GM21737 (cell line): ENCODE results near the gene ZCCHC10.
"Not testable (repeated sequence)": the region's sequence is repeated elsewhere in the genome, so short reads cannot be mapped to it uniquely, and the experiment has no call there.

Experiments used
- ATAC-seq: cut with Tn5 transposase; IDR thresholded peaks from one replicate; pipeline ENCODE4 v1.9.1; 2021; ENCODE audit warnings: mild to moderate bottlenecking, moderate library complexity; ENCODE audit not compliant: unreplicated experiment

Gene ZCCHC10

DNA sequence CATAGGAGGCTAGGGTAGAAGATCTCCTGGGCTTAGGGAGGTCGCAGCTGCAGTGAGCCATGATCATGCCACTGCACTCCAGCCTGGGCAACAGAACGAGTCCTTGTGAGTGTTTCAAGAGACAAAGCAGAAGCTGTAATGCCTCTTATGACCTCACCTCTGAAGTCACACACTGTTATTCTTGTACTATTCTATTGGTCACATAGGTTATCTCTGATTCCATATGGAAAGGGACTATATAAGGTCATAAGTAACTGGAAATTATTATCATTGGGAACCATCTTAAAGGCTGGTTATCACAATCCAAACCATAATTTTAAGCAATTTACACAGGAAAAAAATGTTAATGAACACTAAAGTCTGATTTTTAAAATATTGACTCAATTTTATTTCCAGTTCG lies 45.1 kb downstream of the ZCCHC10 start:
- ATAC-seq = no peak

DNA sequence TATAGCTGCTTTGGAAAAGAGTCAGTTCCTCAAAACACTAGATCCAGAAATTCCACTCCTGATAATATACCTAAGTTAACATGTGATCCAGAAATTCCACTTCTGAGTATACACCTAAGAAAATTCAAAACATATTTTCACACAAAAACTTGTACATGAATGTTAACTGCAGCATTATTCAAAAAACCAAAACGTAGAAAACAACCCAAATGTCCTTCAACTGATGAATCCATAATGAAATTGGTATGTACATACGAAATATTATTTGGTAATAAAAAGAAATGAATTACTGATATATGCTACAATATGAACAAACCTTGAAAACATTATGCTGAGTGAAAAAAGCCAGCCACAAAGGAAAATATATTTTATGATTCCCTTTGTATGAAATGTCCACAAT lies 46.4 kb downstream of the ZCCHC10 start:
- no peak for ATAC-seq

DNA sequence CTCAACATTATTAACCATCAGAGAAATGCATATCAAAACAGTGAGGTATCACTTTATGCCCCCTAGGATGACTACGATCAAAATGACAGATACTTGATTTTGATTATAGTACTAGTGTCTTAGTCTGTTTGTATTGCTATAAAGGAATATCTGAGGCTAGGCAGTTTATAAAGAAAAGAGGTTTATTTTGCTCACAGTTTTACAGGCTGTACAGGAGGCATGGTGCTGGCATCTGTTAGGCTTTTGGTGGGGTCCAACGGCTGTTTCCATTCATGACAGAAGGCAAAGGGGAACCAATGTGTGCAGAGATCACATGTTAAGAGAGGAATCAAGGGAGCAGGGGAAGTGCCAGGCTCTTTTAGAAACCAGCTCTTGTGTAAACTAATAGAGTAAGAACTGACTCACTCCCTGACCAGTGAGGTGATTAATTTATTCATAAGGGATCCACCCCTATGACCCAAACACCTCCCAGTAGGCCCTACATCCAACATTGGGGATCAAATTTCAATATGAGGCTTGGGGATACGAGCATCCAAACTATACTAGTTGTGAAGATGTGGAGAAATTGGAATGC lies 46.9 kb downstream of the ZCCHC10 start:
- no peak for ATAC-seq

DNA sequence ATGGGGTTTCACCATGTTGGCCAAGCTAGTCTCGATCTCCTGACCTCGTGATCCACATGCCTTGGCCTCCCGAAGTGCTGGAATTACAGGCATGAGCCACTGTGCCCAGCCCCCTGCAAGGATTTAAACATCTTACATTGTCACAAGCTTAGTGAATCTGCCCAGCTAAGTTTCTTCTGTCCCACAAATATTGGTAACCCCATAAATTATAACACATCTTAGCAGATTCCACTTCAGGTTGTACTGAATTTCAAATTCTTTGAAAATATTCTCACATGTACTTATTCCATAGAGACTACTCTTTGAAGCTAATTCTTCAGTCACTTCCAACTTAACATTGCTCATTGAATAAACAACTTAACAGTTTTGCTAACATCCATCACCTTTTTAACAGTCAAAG lies 49.5 kb downstream of the ZCCHC10 start:
- no peak for ATAC-seq

DNA sequence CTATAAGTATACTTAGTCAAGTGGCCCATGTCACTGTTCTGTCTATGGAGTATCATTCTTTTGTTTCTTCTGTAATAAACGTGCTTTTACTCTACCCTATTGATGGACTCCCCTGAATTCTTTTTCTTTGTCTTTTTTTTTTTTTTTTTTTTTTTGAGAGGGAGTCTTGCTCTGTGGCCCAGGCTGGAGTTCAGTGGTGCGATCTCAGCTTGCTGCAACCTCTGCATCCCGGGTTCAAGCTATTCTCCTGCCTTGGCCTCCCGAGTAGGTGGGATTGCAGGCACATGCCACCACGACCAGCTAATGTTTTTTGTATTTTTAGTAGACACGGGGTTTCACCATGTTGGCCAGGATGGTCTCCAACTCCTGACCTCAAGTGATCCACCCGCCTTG lies 53.9 kb downstream of the ZCCHC10 start:
- ATAC-seq = not testable (repeated sequence)

DNA sequence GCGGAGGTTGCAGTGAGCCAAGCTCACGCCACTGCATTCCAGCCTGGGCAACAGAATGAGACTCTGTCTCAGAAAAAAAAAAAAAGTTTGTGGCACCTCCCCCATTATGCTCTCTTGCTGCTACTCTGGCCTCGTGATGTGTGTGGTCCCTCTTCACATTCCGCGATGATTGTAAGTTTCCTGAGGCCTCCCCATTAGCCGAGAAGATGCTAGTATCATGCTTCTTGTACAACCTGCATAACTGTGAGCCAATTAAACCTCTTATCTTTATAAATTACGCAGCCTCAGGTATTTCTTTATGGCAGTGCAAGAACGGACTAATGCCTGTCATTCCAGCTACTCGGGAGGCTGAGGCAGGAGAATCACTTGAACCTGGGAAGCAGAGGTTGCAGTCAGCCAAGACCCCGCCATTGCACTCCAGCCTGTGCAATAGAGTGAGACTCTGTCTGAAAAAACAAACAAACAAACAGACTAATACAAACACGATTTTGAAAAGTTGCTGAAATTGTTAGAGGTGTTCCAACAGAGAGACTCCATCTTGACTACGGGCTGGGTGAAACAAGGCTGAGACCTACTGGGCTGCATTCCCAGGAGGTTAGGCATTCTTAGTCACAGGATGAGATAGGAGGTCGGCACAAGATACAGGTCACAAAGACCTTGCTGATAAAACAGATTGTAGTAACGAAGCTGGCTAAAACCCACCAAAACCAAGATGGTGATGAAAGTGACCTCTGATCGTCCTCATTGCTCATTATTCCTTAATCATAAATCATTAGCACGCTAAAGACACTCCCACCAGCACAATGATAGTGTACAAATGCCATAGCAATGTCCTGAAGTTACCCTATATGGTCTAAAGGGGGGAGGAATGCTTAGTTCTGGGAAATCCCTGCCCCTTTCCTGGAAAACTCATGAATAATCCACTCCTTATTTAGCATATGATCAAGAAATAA lies 54.6 kb downstream of the ZCCHC10 start:
- no peak for ATAC-seq

DNA sequence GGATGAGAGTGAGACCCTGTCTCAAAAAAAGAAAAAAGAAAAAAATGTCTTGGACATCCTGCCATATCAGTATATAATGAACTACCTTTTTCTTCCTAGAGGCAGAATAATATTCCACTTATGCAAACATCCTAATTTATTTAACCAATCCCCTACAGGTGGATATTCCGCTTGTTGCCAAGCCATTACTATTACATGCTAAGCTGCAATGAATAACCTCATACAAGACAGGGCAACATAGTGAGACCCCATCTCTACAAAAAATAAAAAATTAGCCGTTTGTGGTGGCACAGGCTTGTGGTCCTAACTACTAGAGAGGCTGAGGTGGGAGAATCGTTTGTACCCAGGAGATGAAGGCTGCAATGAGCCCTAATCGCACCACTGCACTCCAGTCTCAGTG lies 61.2 kb downstream of the ZCCHC10 start:
- ATAC-seq = no peak

DNA sequence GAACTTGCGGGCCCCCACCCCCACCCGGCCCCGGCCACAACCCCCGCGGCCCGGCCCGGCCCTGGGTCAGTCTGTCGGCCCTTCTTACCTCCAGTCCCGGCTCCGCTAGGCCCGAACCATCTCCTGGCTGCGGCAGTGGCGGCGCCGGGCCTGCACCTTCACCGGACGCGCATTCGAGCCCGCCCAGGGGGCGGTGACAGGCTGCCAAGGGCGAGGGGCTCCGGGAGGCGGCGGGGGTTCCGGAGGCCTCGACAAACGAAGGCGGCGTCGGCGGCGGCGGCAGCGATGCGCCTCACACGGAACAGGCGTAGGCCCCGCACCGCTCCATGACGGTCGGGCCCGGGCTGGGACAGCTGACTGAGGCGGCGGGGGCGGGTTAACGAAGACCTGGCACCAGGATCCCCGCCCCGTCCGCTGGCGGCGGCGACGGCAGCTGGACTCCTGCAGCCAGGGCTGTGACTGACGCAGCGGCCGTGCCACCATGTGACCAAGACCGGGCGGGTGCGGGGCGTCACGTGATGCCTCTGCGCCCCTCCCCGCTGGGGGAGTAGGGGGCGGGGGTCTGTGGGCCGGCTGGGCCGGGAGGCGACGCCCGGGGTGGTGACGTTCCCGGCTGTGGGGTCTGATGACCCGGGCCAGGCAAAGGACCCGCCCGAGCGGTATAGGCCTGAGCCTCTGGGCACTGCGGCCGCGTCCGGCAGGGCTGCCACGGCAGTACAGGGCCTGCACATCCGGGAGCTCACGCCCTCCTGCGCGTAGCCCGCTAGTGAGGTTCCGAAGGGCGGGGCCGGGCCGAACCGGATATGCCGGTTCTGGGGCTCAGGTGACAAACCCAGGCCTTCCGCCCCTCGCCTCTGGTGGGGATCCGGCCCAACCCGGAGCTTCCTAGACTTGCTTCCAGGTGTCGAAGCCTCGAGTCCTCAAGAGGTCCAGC lies 62.9 kb downstream of the ZCCHC10 start, which contains the start of gene AFF4:
Gene AFF4, minus strand, starts transcription at position 464 of the 934 bp plus-strand sequence. CDS start 26,445 bp downstream, outside the sequence.
- peak; percentile 95 for ATAC-seq

DNA sequence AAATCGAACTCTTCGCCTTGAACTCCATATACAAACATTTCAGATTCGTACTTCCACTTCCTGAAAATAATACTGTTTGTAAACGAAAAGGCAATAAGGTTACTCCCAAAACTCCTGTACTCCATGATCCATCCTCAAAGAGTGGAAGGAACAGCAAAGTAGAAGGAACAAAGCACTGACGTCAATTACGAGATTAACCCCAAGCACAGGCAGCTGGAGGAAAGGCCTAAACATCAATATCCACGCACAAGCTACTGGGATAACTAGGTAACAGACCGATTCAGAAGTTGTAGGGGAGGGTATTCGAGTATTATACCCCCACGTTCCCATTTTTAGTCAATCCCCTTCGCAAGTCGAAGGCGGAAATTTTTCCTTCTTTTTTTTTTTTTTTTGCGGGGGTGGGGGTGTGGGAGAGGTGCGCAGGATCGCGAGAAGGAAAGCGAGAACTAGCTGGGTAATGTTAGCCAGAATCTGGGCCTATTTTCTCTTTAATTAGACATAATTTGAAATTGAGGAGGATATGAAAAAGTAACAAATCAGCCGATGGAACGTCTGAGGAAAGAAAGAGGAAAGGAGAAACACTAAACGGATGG lies 63.8 kb downstream of the ZCCHC10 start:
- no peak for ATAC-seq

DNA sequence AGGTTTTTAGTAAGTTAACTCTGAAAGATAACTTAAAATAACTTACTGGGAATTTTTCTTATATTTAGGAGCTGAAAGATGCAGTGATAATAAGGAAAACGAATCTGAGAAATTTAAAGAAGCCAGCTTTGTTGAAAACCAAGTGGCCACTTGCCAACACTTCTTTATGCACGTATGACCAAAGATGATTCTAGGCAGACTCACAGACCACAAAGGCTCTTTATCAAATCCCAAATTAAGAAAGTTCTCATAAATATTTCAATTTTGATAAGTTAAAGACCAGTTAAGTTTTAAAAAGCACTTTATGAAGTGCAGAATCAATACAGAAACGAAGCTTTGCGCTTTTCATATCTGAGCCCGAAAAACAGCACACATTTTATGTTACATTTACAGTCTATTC lies 64.5 kb downstream of the ZCCHC10 start:
- ATAC-seq = no peak

DNA sequence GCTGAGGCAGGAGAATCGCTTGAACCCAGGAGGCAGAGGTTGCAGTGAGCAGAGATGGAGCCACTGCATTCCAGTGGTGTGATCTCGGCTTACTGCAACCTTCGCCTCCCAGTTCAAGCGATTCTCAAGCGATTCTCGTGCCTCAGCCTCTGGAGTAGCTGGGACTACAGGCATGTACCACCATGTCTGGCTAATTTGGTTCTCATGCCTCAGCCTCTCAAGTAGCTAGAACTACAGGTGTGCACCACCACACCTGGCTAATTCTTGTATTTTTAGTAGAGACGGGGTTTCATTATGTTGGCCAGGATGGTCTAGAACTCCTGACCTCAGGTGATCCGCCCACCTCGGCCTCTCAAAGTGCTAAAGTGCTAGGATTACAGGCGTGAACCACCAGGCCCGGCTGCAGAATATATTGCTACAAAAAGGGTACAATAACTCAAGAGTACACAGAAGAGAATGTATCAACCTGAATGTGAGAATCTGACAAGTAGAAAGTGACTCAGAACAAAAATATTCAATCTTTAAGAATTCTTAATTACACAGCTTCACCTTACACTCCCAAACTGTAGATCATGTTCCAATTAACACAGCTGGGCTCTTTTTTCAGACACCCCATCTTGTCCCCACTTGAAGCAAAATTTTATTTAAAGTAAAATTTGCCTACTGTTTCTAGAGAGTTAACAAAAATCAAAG lies 65.1 kb downstream of the ZCCHC10 start:
- not testable (repeated sequence) for ATAC-seq

DNA sequence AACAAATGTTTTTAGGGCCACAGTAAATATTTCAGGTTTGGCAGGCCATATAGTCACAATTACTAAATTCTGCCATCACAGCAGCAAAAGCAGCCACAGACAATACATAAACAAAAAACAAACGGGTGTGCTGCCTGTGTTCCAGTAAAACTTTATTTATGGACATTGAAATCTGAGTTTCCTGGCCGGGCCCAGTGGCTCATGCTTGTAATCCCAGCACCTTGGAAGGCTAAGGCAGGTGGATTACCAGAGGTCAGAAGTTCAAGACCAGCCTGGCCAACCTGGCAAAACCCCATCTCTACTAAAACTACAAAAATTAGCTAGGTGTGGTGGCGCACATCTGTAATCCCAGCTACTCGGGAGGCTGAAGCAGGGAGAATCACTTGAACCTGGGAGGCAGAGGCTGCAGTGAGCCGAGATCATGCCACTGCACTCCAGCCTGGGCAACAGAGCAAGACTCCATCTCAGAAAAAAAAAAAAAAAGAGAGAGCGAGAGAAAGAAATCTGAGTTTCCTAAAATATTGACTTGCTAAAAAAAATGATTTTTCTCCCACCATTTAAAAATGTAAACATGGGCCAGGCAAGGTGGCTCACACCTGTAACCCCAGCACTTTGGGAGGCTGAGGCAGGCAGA lies 70.1 kb downstream of the ZCCHC10 start:
- not testable (repeated sequence) for ATAC-seq

DNA sequence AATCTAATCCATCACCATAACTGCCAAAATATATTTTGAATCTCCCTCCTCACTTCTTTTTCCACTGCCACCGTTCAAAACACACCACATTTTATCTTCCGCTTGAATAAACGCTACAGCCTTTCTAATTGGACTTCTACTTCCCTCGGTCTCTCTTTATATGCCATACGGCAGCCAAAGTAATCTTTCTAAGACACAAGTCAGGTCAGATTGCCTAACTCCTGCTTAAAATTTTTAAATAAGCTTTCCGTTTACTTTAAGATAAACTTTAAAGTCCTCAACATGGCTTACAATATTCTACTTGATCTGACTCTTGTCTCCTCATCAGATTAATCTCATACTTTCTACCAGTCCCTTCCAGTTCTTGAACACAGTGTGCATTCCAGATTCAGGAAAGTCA lies 72.6 kb downstream of the ZCCHC10 start:
- ATAC-seq = no peak

DNA sequence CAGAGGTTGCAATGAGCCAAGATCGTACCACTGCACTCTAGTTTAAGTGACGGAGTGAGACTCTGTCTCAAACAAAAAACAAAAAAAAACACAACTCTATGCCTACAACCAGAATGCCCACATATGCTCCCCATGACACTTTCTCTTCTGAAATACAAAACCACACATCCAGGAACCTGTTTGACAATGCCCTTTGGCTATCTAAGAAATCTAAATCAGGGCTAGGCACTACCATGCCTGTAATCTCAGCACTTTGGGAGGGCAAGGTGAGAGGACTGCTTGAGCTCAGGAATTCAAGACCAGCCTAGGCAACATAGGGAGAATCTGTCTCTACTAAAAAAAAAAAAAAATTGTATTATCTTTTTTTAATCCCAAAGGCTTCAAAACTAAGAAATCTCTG lies 73.5 kb downstream of the ZCCHC10 start:
- no peak for ATAC-seq

DNA sequence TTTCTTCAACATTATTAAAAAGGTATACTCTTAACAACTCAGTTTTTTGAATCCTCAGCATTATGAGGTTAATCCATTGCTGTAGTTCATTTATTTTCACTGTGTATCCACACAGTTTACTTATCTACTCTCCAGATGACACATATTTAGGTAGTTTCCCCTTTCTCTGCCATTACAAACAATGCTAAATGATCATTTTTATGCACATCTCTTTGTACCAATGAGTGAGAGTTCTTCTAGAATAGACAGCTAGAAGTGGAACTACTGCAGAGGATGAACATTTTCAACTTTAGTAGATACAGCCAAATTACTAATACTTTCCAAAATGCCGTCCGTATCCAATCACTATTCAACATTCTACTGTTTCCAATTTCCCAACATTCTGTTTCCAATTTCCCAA lies 74.5 kb downstream of the ZCCHC10 start:
- no peak for ATAC-seq

DNA sequence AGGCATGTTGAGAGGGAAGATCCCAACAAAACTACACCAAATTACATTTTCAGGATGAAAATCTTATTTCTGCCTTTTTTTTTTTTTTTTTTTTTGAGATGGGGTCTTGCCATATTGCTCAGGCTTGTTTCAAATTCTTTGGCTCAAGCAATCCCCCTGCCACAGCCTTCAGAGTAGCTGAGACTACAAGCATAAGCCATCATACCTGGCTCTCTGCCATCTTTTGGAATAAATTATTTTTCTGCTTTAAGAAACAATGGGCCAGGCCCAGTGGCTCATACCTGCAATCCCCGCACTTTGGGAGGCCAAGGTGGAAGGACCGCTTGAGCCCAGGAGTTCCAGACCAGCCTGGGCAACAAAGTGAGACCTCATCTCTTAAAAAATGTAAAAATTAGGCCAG lies 77.2 kb downstream of the ZCCHC10 start:
- no peak for ATAC-seq

DNA sequence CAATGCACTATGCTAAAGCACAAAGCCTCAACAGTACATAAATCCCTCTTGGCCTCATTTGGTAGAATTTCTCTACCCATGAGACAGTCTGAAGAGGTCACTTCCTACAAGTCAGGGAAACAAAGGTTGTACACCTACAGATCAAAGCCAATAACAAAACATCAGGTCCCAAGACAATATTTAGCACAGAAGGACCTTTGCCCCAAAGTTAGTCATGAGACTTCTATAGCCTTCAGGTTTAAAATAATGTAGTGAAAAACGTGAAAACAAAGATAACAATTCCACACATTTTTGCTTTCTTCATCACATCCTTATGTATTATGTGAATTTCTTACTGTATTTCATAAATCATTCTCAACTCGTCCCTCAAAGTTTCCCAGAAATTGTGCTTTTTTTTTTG lies 78.7 kb downstream of the ZCCHC10 start:
- no peak for ATAC-seq
